ENCODE measurements around the gene CENPU. TPM values are rescaled to one million over a fixed set of nuclear protein-coding genes. Genes with fewer than 3 reads are reported as not detected.
A peak's percentile ranks its signal among the peaks of the same experiment; 100 is the strongest.
"Not testable (repeated sequence)": the region's sequence is repeated elsewhere in the genome, so short reads cannot be mapped to it uniquely, and the experiment has no call there.

CENPU gene, protein sequence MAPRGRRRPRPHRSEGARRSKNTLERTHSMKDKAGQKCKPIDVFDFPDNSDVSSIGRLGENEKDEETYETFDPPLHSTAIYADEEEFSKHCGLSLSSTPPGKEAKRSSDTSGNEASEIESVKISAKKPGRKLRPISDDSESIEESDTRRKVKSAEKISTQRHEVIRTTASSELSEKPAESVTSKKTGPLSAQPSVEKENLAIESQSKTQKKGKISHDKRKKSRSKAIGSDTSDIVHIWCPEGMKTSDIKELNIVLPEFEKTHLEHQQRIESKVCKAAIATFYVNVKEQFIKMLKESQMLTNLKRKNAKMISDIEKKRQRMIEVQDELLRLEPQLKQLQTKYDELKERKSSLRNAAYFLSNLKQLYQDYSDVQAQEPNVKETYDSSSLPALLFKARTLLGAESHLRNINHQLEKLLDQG
- 77.7 and 93.6 TPM in 2 replicates for total RNA-seq (2014; rRNA removed; shearing (Covaris generic))

DNA sequence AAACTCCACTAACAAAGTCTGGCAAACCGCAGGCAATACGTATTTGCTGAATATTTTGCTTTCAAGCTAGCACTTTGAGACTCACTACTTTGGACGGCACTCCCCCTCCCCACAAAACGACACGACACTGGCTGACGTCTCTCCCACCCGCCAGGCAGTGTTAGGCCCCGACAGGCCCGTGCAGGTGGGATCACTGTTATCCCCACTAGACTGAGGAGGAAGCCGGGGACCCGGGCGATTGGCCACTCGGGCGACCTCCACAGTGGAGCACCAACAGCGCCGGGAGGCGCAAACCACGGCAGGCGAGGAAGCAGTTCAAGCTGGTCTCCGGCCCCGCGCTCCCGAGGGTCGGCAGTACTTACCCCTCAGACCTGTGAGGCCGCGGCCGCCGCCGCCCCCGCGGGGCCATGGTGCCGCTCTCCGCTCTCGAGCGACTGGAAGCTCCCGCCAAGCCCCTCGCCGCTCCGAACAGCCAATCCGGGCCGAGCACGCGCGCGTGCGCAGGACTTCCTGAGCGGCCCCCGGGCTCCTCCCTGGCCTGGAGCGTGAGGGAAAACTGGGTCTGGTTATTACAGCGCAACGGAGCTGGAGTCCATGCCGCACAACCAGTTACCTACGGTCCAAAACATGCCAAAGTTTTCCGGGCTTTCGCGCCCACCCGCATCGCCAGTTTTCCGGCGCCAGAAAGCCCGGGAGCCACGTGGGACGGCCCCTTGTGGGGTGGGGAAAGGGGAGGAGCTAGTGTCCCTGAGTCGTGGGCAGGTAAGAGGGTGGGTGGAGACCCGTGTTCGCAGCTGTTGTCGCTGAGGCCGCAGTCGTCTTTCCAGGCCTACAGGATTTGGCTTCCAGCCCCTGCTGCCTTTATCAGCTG, at the start of gene CENPU:
Gene CENPU, minus strand, starts transcription at position 443 of the 871 bp plus-strand sequence. Its CDS starts 34 bp downstream, at position 409.
- DNase-seq (ENCODE audit: low read depth), result peak; percentile 97

DNA sequence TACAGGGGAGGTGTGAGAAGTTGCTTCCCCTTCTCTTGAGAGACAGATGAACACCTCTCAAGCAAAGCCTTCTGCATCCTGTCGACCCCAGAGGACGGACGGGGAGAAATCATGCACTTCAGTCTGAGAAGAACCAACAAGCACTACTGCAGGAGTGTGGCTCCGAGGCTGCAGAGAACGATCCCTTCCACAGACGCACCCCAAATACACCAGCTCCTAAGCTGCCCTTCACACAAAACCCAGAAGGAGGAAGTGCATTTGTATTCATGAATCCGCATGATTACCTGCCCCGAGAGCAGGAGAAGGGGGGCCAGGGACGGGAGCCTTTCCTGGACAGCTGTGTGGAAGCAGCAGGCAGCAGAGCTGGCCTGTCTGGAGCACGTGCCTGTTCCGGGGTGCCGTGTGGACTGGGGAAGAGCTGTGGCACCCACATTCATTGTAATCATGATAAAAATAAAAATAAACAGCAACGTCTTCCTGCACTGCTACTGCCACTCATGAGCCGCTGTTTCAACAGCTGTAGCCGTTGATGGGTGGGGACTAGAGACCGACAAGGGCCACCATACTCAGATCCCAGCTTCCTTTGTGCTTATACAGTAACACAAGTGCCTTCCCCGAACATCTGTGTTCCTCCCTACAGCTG, 49.0 kb upstream of the CENPU start:
- DNase-seq (ENCODE audit: low read depth), result no peak

DNA sequence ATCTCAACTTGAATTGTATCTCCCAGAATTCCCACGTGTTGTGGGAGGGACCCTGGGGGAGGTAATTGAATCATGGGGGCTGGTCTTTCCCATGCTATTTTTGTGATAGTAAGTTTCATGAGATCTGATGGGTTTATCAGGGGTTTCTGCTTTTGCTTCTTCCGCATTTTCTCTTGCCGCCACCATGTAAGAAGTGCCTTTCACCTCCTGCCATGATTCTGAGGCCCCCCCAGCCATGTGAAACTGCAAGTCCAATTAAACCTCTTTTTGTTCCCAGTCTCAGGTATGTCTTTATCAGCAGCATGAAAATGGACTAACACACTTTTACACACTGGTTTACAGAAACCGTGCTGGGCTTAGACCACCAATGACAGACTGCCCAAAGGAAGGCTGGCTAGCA, 45.3 kb upstream of the CENPU start:
- not testable (repeated sequence) for DNase-seq (ENCODE audit: low read depth)

DNA sequence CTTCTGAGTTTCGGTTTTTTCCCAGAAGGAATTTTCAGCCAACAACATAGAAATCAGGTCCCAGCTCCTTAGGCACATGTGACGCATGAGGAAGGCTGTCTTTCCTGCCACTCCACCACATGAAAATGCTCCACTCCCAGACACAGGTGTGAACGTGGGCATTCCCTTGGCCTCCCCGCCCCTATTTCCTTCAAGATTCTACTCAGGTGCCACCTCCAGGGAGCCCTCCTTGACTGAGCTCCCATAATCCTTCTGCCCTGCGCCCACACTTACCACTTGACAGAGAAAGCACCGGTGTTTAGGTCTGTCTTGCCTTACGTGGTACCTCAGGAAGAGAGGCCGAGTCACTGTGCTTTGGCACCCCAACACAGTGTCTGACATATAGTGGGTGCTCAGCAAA, 44.4 kb upstream of the CENPU start:
- no peak for DNase-seq (ENCODE audit: low read depth)

DNA sequence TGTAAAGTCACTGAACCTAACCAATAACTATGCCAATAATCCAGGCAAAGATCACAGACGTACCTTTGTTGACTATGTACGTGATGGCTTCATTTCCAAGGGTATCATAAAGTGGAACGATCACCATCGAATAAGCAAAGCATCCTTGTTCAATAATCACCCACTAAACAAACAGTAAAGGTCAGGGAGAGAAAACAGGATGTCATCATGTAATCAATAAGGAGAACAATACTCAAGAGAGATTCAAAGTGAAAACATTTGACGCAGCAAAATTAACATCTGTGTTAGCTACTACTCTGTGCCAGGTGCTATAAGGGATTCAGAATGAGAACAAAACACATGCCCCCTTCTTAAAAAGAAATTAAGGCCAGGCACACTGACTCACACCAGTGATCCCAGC, 42.9 kb upstream of the CENPU start:
- DNase-seq (ENCODE audit: low read depth), result no peak

DNA sequence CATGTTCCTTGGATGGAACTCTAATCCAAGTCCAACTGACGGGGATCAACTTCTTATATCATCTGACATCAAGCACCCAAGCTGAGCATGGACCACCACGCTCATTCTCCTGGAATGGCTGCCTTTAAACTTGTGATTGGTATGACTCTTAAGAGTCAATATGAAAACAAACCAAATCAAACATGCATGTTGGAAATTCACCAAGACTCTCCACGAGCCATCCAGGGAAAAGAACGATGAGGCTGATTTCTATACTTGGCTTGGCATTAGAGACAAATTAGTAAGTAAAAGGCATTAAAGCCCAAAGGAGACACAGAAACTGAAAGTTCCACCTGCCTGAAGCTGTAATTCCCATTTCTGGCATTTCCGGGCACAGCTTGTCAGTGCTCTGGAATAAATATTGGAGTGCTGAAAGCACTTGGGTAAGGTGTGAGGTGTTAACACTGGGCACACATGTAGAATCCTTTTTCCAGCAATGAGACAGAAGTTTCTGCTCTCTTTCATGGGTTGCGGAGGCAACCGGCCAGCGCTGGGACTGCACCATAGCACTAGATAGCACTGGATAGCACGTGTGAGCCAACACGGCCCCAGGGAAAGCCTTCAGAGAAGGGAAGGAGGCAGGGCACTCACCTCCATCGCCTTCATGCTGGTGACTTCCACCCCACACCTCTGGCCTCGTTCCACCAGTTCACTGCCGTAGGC, 42.1 kb upstream of the CENPU start:
- no peak for DNase-seq (ENCODE audit: low read depth)

DNA sequence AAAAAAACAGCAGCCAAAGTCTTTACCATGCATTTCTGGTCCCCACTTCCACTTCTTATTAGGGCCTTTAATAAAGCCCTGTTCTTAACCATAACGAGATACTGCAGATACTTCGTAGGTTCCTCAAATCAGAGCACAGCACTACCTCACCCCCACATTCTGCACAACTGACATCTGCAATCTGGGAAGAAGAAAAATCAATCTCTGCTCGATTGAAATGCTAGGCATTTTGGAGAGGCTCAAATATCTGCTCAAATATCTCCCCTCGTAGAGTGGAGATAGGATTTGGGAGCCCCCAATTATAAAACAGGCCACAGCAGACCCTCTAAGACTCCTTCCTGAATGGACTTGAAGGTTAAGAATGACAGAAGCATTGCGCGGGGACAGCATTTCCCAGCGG, 40.3 kb upstream of the CENPU start:
- no peak for DNase-seq (ENCODE audit: low read depth)

DNA sequence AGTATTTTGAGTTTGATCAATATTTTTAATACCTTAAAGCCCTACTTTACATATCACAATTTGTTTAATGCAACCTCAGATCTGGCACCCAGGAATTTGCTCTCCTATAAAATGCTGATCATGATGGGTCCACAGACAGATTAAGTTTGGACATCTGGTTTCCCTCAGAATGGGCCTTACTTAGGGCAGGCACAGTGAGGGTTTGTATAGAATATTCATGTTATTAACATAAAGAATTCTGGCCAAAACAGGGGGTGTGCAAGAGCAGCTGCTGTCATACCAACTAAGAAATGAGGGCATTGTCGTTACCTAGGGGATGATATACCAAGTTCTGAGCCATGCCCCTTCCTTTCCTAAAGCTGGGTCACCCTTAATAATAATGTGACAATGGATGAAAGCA, 37.5 kb upstream of the CENPU start:
- no peak for DNase-seq (ENCODE audit: low read depth)

DNA sequence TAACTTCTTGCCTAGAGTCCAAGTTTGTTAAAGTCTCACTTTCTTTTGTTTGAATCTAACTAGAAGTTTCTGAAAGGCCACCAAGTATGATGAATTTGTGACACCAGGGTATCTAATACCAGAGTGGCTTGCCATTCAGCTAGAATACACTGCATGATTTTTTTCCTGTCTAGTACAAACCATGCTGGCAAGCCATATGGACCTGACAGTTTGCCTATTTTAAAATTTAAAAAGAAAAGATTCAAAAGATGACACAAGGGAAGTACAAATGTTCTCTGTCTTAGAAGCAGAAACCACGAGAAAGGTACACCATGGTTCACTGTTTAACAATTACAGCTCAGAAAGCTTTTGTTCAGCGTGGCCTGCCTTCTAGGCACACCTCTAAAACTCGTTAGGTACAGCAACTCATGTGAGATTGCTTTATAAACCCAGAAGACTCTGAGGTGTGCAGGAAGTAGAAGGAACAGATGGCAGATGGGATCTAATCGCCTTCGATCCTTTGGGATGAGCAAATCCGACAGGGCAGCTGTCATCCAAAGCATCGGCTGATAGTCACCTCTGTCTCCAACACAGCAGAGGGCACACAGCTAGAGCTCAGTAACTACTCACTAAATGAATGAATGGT, 35.4 kb upstream of the CENPU start:
- DNase-seq (ENCODE audit: low read depth), result no peak

DNA sequence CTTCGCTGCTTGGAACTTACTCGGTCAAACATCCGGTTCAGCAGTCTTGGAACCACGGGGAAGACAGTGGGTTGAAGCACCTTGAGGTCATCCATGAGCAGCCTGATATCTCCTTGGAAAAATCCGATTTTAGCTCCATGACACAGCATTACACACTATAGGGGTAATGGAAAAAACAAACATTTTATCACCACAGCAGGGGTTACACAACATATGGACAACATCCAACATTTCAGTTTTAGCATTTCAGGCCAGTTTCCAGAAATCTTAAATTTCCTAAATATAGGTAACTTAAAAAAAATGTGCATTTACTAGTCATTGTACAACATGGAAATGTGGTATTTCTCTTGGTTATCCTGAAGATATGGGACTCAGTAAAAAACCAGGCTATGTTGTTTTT, 34.4 kb upstream of the CENPU start:
- DNase-seq (ENCODE audit: low read depth), result no peak

DNA sequence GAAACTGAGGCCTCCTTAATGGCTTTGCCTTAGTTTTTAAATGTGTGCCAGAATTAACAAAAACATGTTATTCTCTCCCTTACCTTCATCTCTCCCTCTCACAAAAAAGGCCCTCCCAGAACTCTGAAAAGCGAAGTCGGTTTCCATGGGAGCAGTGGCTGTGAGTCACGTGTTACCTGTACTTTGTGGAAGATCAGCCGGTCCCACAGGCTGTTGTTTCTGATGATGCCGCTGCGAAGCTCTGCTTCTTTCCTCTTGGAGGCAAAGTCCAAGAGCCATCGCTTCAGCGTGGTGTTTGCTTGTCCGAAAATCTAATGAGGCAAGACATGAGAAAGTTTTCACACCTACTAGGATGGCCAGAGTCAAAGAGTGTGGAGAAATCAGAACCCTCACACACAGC, 32.5 kb upstream of the CENPU start:
- DNase-seq (ENCODE audit: low read depth), result no peak

DNA sequence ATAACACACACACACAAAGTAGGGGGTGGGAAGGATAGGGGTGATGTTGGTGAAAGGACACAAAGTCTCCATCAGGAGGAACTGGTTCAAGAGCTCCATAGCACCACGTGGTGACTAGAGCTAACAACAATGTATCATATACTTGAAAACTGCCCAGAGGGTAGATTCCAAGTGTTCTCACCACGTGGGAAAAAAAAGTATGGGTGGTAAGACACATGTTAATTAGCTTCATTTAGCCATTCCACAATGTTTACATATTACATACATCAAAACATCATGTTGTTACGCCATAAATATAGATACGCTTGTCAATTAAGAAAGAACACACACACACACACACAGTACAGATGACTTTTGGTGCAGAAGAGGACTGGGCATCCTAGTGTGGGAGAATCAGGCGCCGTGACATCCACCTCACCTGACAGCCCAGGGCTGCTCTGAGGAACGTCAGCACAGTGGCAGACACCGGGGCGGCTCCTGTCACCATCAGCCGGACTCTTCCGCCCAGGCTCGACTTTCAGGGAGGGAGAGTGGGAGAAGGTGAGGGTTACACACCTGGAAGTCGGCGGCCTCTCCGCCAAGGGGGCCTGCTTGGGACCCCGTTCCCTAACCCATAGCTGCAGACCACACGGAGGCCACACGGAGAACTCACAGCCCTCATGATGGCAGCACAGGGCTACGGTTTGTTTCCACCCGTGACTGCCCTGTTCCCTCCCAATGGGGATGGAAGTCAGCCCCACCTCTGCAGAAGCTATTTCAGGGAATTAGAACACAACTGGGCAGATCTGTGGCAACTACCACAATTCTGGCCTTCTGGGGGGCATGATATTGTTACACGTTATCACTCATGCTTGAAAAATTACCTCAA, 31.8 kb upstream of the CENPU start:
- DNase-seq (ENCODE audit: low read depth), result no peak

DNA sequence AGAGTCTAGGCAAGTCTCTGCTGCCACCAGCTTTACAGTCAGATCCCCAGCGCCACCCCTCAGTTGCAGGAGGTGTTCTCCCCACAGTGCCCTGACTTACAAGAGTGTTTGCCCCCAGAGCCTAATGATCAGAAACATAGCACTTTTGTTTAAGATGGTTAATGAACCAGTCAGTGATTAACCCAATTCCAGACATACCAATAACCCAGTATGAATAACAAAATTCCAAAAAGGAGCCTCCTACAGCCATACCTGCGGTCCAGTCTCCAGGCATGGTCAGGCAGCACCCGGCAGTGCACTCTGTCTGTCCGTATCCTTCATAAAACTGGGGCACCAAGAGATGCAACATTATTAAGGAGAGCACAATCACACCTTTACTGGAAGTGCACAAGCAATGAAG, 30.7 kb upstream of the CENPU start:
- no peak for DNase-seq (ENCODE audit: low read depth)

DNA sequence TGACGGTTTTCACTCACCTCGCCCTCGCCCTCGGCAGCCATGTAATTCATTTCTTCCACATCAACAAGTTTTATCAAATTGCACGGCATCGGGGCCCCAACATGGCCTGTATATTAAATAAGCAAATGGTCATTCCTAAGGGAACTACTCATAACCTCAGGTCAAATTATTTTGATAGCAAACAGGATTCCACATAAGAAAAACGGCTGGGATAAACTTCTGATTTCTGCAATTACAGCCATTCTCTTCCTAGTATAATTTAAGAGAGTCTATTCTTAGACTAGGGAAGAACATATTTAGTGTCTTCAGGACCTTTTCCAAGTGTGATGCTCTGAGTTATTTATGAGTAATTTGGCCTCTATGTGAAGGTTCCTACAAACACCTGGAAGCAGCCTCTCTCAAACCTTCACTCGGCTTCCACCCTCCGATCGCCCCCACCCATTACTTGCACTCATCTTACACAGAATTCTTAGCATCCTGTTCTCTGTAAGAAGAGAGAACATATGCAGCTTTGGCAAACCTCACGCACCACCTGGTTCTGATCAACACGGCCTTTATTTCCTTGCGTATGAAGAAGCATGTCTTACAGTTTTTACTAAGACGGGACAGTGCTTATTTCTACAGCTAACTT, 29.4 kb upstream of the CENPU start:
- DNase-seq (ENCODE audit: low read depth), result no peak

DNA sequence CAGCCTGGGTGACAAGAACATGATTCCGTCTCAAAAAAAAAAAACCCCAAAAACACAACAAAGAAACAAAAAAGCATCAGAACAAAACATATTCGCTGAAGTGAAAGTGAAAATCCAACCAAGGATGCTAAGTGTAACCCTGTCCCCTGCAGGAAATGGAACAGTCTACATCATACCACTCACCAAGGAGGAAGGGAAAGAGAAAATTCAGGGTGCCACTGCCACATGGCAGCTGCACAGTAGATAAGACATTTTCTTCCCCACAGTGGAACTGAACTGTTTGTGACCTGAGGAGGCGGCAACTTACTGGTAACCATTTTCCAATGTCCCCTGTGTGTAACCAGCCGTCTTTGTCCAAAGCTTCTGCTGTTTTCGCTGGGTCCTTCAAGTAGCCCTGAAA, 28.2 kb upstream of the CENPU start:
- no peak for DNase-seq (ENCODE audit: low read depth)

DNA sequence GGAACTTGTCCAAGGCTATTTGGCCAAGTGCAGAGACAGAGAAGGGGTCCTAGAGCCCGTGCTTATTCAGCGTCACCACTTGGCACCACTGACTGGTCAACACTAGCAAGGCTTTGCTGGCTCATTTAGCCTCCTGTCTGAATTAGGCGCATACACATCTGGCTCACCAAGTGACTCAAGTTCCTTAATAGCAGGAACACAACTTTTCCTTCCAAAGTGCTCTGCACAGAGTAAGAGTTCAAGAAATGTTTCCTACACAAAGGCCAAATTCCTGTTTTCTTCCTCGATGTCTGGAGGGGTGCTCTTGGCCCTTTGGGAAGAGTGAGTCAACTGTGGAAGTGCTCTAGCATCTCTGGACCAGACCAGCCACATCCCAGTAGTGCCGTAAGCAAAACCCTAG, 26.8 kb upstream of the CENPU start:
- no peak for DNase-seq (ENCODE audit: low read depth)

DNA sequence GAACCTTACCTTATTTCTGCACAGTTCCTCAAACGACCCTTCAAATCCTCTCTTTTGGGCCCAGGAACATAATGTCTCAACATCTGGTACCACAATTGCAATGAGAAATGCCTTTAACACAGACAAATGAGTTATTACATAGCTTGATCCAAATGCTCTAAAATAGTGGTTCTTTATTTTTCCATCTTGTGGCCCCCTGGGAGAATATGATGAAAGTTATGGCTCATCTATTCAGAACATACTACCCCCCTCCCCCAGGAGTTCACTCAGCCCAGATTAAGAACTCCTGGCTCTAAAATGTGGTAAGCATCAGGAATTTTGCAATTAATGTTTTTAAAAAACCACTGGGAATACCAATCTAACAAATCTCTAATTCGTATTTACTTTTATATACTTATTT, 23.9 kb upstream of the CENPU start:
- DNase-seq (ENCODE audit: low read depth), result no peak

DNA sequence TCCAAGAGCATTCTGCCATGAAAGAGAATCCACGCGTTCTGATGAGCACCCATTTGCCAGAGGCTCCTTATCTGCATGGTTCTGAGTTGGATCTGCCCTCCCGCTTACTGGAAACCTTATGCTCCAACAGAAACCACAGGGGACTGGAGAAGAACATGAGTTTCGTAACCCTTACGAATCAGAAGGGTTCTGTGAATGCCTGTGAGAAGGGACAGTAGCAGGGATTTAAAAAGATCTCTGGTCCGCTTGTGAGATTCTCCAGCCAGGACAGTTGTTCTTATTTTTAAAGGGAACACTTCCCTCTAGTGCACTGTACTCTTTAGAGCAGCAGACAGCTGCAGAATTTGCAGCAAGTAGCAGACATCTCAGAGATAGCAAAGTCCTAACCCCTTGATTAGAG, 22.5 kb upstream of the CENPU start:
- DNase-seq (ENCODE audit: low read depth), result peak; percentile 73

DNA sequence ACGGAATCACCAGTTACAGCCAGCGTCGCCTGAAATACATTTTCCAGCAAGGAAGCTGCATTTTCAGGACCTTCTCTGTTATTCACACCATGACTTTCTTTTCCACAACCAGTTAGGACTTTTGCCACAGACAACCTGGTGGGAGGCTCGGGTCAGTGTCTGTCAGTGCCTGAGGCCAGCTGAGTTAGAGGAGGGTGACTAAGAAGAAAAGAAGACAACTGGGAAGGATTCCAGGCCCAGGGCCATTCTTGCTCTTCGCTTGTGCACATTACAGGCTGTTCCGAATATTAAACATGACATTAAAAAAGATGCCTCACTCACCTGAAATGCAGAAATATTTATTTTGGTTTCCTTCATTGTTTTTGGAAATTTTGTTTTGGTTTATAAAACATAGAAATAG, 21.4 kb upstream of the CENPU start:
- peak; percentile 92 for DNase-seq (ENCODE audit: low read depth)
